HG02610 (cell line): ENCODE data around the gene POU6F2.

Experiments
- ATAC-seq: cut with Tn5 transposase; IDR thresholded peaks from one replicate; pipeline ENCODE4 v1.9.1; 2021; ENCODE audit warnings: mild to moderate bottlenecking, moderate library complexity; ENCODE audit not compliant: unreplicated experiment

Gene POU6F2

DNA sequence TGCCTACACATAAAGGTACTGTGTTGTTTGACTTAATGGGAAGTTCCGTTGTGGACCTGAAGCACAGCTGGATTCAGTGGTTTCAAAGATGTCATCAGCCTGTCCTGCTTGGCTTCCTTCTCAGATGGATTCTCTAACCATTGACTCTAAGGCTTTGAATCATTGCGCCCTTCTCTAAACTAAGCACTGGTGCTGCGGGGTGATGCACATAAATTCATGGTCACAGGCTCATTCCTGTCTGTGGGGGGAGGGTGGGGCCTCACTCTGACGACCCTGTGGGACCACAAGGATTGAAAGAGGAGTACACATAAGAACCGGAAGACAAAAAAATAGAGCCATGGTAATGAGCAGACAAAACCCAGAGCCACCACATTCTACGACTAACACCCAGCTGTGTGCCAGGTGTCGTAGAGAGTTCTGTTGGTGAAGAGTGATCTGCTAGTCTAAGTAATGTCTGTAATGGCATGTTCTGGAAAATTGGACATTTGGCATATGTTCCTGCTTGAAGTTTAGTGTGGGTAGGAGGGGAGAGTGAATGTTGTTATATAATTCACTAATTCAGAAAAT, 491.2 kb downstream of the POU6F2 start:
- no peak for ATAC-seq

DNA sequence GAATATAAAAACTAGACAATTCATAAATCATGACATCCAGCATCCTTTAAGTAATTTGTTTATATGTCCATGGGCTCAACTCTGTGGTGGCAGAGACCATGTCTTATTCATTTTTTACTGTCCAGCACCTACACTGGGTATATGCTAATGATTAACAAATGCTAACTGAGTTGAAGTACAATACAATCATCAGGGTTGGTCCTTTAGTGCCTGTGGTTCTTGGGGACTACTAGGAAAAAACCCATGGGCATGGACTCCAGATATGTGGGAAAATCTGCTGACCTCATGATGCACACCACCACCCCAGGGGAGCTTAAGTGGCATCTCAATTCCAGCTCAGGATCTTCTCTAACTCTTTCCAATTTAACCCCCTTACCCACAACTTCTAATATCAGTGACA, 503.2 kb downstream of the POU6F2 start:
- no peak for ATAC-seq

DNA sequence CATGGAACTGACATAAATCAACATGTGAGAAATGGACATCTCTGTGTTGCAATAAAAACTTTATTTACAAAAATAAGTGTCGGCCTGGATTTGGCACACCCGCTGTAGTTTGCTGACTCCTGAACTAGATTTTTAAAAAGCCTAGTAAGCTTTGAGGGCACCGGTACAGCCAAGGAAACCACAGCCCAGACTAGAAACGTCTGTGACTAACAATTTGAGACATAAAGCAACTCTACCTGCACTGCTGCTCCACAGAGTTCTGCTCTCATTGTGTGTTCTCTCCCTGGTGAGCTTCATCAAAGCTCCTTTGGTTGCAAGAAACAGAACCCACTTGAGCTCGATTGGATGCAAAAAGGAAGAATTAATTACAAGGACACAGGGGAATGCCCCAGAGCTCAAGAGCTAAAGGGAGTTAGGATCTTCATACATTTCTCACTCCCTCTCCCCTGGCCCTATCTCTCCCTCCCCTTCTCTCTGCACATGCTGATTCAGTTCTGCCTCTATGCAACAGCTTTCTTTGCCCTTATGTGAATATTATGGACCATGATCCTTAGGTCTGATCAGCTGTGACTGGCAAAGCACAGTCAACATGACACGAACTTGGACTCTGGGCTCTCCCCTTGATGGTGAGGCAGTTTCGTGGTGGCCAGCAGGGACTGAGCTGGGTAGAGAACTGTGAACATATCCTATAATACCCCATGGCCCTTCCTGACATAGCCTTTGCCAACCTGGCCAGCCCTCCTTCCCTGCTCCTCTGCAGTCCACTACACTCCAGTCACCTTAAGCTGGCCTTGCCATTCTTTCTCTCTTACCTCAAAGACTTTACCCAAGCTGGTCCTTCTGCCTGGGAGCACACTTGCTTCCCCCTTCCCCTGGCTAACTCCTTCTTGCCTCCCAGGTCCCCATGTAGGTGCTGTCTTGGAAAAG, 511.0 kb downstream of the POU6F2 start:
- ATAC-seq = no peak

DNA sequence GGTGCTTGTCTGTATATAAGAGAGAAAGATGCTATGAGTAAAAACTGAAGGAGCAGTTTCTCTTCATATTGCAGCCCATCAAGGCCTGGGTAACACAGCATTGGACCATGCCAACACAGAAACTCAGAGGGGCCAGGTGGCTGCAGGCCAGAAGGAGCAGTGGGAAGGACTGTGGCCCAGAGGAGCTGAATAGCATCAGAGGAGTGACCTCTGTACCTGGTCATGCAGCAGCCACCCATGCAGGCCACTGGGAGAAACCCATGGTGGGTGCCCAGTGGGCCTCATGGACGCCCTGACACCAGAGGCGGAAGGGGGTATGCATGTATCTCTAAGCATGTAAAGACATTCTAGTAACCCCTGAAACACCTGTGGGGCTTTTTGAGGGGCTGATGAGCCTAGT, 512.6 kb downstream of the POU6F2 start:
- ATAC-seq = no peak

DNA sequence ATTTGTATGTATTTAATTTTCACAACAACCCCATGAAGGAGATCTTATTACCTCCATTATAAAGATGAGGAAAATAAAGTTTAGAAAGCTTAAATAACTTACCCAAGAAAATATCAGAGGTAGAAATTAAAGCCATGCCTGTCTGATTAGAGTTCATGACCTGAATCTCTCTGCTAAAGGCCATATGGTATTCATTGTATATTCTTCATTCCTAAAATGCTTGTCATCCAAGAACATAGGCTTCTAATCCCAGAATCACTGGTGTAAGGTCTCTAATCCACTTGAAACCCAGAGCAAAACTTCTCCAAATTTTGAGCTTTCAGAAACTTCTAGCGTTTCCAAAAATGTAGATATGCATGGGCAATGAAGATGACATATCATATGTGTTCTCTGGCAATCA, 516.2 kb downstream of the POU6F2 start:
- no peak for ATAC-seq

DNA sequence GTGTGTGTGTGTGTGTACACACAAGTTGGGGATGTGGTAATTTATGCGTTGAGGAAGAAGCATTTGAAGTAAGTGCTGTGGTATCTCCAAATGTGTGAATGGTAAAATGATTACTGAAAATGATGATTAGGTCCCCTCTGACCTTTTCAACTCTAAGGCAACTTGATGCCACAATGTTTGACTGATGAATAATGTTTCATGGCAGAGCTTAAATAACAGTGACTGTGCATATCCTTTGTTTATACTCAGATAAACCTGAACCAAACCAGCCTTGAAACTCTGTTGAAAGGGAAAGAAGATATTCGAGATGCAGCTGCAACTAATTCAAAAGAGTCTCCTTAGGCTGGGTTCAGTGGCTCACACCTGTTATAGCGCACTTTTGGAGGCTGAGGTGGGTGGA, 523.6 kb downstream of the POU6F2 start:
- ATAC-seq = no peak

DNA sequence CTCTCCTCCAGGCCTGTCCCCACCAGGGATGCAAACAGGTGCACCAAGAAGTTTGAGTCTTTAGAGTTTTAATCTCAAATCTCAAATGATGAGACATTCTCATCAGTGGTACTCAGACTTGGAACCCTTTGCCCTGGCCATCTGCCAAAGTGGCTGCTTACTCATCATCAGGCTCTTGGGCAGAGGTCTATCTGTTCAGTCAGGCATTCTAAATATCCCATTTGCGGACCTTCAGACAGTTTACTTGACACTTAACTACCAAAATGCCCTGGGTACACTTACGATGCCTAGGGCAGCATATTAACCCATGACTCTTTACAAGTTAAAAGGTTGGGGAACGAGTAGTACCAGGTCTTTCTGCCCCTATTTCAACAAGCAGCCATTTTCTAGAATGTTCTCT, 527.3 kb downstream of the POU6F2 start:
- ATAC-seq = no peak

DNA sequence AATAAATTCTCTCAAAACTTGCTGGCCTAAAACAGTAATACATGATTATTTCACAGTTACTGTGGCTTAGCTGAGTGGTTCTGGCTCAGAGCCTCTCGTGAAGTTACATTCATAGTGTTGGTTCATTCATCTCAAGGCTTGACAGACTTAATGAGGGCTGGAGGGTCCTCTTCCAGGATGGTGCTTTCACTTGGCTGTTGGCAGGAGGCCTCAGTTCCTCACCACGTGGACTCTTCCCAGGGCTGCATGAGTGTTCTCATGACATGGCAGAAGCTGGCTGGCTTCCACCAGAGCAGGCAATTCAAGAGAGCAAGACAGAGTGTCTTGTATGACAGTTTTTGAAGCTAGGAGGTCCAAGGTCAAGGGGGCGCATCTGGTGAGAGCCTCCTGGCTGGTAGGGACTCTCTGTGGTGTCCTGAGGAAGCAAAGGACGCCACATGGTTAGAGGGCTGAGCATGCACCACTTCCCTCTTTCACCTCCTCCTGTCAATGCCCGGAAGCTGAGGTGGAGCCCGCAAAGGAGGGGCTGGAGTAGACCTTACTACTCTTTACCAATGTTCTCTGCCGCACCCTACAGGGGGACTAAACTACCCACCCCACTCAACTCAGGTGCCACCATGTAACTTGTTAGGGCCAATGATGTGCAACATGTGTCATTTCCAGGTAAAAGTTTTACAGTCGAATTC, 530.3 kb downstream of the POU6F2 start:
- peak; percentile 54 for ATAC-seq

DNA sequence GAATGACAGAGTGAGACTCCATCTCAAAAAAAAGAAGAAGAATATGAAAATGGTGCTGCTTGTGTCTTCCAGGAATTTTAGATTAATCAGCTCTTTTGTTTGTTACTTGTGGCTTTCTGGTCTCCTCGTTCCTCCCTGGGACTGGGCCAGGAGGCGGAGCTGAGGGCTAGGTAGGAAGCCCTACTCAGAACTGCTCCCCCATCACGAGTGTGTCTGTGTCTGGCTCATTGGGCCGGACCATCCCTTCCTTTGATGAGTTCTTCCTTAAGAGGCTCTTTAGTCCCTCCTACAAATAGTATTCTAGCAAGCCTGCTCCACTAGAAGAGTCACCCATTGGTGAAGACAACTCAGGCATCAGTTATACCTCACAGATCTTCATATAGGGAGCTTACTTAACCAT, 531.7 kb downstream of the POU6F2 start:
- ATAC-seq = no peak

DNA sequence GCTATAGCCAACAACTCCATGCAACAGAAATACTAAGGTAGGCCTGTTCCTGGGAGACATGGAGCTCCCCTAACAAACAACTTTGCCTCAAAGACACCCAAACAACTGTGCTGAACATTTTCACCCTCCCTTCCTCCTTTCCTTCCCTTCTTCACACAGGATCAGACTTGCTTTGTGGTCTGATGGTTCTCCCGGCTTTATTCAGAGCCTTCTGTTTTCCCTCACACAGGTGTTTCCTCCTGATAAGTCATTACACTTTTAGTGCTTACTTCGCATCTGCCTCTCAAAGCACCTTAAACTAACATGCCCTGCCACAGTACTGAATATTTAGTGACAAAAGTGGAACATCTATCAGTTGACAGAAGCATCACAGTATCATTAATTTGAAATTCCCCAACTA, 532.2 kb downstream of the POU6F2 start:
- no peak for ATAC-seq

DNA sequence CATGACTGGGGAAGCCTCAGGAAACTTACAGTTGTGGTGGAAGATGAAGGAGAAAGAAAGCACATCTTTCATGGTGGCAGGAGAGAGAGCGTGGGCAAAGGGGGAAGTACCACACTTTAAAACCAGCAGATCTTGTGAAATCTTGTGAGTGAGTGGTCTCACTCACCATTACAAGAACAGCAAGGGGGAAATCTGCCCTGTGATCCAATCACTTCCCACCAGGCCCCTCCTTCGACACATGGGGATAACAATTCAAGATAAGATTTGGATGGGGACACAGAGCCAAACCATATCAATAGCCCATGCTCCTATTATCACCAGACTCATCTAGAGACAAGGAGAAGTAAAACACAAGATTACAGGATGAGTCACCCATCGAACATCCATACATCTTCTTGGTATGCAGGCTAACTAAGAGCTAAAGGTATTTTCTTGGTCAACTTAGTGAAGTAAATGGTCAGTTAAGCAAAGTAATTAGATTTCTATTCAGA, 533.2 kb downstream of the POU6F2 start:
- no peak for ATAC-seq

DNA sequence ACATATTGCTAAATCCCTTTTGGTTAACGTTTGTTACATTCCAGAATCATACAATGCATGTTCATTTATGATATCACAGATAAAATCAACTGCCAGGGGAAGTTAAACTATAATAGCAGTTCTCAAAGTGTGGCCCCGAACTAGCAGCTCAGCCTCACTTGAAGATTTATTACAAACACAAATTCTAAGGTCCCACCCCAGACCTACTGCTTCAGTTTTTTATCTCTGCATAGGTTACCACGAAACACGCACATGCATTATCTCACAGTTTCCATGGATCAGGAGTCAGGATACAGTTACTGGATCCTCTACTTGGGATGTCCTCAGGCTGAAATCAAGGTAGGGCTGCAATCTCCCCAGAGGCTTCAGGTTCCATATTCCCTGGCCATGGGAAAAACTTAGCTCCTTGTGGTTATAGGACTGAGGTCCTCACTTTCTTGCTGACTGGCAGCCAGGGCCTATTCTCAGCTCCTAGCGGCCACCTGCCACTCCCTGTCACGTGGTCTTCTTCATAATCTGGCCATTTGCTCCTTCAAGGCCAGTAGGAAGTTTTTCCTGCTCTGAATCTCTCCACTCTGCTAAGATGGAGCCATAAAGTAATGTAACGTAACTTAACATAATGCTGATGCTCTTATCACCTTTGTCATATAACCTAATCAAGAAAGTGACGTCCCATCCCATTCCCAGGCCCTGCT, 538.0 kb downstream of the POU6F2 start:
- ATAC-seq = no peak

DNA sequence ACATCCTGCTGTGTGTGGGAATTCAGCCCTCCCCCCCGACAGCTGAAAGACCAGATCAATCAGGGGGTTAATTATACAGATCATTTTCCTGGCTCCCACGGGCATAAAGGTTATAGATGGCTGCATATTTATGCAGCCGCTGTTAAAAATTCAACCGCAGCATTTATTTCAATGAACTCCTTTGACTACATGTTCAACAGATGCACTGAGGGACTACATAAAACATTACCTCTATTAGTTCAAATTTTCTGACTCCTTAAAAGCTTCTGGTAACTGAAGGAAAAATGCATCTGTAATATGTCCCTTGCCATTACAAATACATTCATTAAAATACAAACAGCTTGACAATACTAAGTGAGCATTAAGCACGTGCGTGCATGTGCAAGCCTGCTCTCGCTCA, 538.8 kb downstream of the POU6F2 start:
- ATAC-seq = no peak

DNA sequence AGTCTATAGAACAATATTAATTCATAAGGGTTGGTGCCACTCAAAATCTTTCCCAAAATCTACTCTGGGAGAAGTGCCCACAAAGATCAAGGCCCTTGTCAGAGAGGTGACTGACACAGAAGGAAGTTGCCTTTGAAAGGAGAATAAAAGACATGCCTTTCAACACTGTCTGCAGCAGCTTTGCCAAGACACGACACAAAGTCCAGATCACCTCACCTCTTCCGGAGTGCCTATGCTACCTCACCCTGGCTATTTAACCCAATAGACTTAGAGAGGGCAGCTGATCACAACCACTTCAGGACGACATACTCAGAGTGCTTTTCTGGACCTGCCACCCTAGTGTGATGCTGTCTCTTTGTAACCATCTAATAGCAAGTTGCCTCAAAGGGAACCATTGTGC, 539.5 kb downstream of the POU6F2 start:
- no peak for ATAC-seq
